ENCODE results near the gene MOGAT1. TPM values are rescaled to one million over a fixed set of nuclear protein-coding genes. Genes with fewer than 3 reads are reported as not detected.

MOGAT1 gene
- total RNA-seq, 1 experiment from 2014 or later, result not detected

- POLR2A ChIA-PET (ENCODE audit: low non-redundant PET), result interaction anchor here (0.6 kb wide), 1 partner anchor 192 kb away, joined by 4 read pairs; no protein-coding TSS in a partner anchor
- TF ChIP-seq EZH2 (IDR thresholded peaks at IDR 0.05; ENCODE audit: borderline replicate concordance, low read depth, low read length, poor library complexity, severe bottlenecking), result no peak
- TF ChIP-seq CTCF (conservative IDR thresholded peaks at IDR 0.05; ENCODE audit: low read depth, low read length), result no peak
- intact Hi-C loops (cut with micrococcal nuclease; ENCODE audit: unreplicated experiment), result loop anchor here (1.0 to 5.0 kb wide), 3 partner anchors 155 to 245 kb away; partner anchors contain the start of gene ACSL3
- Histone ChIP-seq H3K36me3 (ENCODE audit: insufficient read depth, low read length, poor library complexity, severe bottlenecking) (no peaks in the 10 kb centered on the region), H3K27ac (ENCODE audit: low read depth, low read length, poor library complexity, severe bottlenecking) (no peak overlapping the region), H3K27me3 (replicated peaks; ENCODE audit: insufficient read depth, low read depth, low read length, poor library complexity) (no peaks in the 10 kb centered on the region), H3K9me3 (ENCODE audit: low read depth, low read length, poor library complexity, severe bottlenecking) (no peaks in the 10 kb centered on the region), H3K4me1 (ENCODE audit: insufficient read depth, low read length, poor library complexity, severe bottlenecking) (peaks cover 21% of the 10 kb centered on the region), H3K4me3 (ENCODE audit: low read depth, low read length, poor library complexity, severe bottlenecking) (no peak overlapping the region)
- DNase-seq (ENCODE audit: low spot score), result no peak
- no TSS peak for BruUV-seq (replicated peaks)
- CTCF ChIA-PET, result interaction anchor here (1.1 to 3.4 kb wide), 2 partner anchors 196 to 231 kb away, joined by 4 to 25 read pairs; no protein-coding TSS in a partner anchor
Observed at GRCh38 chr2:222707689-222708273, 36.3 kb downstream of the MOGAT1 start.

DNA sequence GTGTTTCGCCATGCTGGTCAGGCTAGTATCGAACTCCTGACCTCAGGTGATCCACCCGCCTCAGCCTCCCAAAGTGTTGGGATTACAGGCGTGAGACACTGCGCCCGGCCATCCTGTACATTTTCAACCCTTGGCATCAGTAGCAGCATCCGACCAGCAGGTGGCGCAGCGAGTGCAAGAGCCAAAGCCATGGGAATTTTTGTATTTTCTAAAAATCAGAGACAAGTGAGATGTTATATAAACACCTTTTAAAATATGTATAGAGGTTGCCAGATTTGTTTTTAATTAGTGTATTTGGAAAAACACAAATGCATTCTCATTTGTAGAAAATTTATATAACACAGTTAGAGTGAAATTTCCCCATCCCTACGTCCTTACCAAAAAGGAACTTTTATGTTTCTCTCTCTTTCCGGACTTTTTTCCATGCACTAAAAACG is 36.8 kb downstream of the MOGAT1 start:
- peak overlapping the region; percentile 82 for H3K27ac ChIP-seq (ENCODE audit: low read depth, low read length, poor library complexity, severe bottlenecking)
- TF ChIP-seq EZH2 (IDR thresholded peaks at IDR 0.05; ENCODE audit: borderline replicate concordance, low read depth, low read length, poor library complexity, severe bottlenecking) (no peak), CTCF (conservative IDR thresholded peaks at IDR 0.05; ENCODE audit: low read depth, low read length) (peak; percentile 92)
- no peaks in the 10 kb centered on the region for H3K27me3 ChIP-seq (replicated peaks; ENCODE audit: insufficient read depth, low read depth, low read length, poor library complexity)
- DNase-seq (ENCODE audit: low spot score), result peak; percentile 81
- BruUV-seq (replicated peaks), result no TSS peak
- no peaks in the 10 kb centered on the region for H3K9me3 ChIP-seq (ENCODE audit: low read depth, low read length, poor library complexity, severe bottlenecking)
- H3K36me3 ChIP-seq (ENCODE audit: insufficient read depth, low read length, poor library complexity, severe bottlenecking), result no peaks in the 10 kb centered on the region
- peak overlapping the region; percentile 19 for H3K4me3 ChIP-seq (ENCODE audit: low read depth, low read length, poor library complexity, severe bottlenecking)
- ChIA-PET POLR2A (ENCODE audit: low non-redundant PET) (no interaction called here), CTCF (interaction anchor here (1.1 to 3.4 kb wide), 2 partner anchors 195 to 231 kb away, joined by 4 to 25 read pairs; no protein-coding TSS in a partner anchor)
- H3K4me1 ChIP-seq (ENCODE audit: insufficient read depth, low read length, poor library complexity, severe bottlenecking), result peaks cover 21% of the 10 kb centered on the region
- intact Hi-C loops (cut with micrococcal nuclease; ENCODE audit: unreplicated experiment), result loop anchor here (1.0 to 5.0 kb wide), 3 partner anchors 154 to 244 kb away; partner anchors contain the start of gene ACSL3

DNA sequence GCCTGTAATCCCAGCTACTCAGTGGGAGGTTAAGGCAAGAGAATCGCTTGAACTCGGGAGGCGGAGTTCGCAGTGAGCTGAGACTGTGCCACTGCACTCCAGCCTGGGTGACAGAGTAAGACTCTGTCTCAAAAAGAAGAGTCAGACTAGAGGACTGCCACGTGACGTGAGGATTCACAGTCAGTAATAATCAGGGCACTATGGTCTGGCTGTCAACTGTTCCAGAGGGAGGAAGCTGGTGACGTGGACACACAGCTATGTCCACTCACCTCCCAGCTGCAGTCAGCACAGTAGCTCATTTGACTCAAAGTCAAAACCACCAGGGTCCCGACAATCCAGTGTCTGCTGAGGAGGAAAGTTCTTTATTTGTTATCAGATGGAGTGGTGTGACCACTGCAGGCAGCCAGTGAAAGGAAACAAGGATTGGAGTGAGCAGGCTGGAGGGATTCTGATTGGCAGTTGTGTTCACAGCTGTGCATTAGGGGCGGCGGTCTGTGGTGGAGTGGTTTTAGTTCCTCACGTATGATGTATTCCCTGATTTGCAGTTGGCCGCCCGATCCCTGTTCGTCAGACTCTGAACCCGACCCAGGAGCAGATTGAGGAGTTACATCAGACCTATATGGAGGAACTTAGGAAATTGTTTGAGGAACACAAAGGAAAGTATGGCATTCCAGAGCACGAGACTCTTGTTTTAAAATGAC is 37.9 kb downstream of the MOGAT1 start:
- BruUV-seq (replicated peaks), result TSS peak; percentile 95
- H3K27me3 ChIP-seq (replicated peaks; ENCODE audit: insufficient read depth, low read depth, low read length, poor library complexity), result no peaks in the 10 kb centered on the region
- H3K4me3 ChIP-seq (ENCODE audit: low read depth, low read length, poor library complexity, severe bottlenecking), result peak overlapping the region; percentile 19
- ChIA-PET CTCF (interaction anchor here (0.6 to 3.4 kb wide), 5 partner anchors 19 to 373 kb away, joined by 3 to 25 read pairs (median 6); no protein-coding TSS in a partner anchor), POLR2A (ENCODE audit: low non-redundant PET) (interaction anchor here (0.5 to 0.6 kb wide), 2 partner anchors 23 to 106 kb away, joined by 3 read pairs; no protein-coding TSS in a partner anchor)
- H3K27ac ChIP-seq (ENCODE audit: low read depth, low read length, poor library complexity, severe bottlenecking), result peak overlapping the region; percentile 82
- H3K36me3 ChIP-seq (ENCODE audit: insufficient read depth, low read length, poor library complexity, severe bottlenecking), result no peaks in the 10 kb centered on the region
- peak; percentile 94 for DNase-seq (ENCODE audit: low spot score)
- H3K9me3 ChIP-seq (ENCODE audit: low read depth, low read length, poor library complexity, severe bottlenecking), result no peaks in the 10 kb centered on the region
- intact Hi-C loops (cut with micrococcal nuclease; ENCODE audit: unreplicated experiment), result loop anchor here (5.0 kb wide), 2 partner anchors 153 to 243 kb away; partner anchors contain the start of gene ACSL3
- peaks cover 24% of the 10 kb centered on the region for H3K4me1 ChIP-seq (ENCODE audit: insufficient read depth, low read length, poor library complexity, severe bottlenecking)
- TF ChIP-seq CTCF (conservative IDR thresholded peaks at IDR 0.05; ENCODE audit: low read depth, low read length), result no peak

All from A673 (cell line).